GM19372 (cell line): ENCODE measurements around the gene CTBS.

Experiments used
- ATAC-seq: cut with Tn5 transposase; IDR thresholded peaks from one replicate; pipeline ENCODE4 v1.9.1; 2021; ENCODE audit warnings: mild to moderate bottlenecking, low read depth, moderate library complexity; ENCODE audit not compliant: unreplicated experiment

CTBS gene

DNA sequence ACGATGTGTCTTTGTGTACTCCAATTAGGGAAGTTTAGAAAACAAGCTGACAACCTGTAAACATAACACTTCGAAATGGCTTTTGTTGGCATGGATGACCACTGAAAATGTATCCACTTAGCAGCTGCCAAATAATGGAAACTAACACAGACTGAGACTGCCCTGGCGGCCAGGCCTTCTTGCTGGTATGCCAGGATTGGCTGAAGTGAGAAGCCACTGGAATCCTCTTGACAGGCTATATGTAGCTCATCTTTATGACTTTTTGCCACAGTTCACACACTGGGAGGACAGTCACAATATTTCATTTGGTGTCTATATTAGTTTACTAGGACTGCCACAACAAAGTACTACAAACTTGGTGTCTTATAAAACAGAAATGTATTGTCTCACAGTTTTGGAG is 12.9 kb upstream of the CTBS start:
- no peak for ATAC-seq

DNA sequence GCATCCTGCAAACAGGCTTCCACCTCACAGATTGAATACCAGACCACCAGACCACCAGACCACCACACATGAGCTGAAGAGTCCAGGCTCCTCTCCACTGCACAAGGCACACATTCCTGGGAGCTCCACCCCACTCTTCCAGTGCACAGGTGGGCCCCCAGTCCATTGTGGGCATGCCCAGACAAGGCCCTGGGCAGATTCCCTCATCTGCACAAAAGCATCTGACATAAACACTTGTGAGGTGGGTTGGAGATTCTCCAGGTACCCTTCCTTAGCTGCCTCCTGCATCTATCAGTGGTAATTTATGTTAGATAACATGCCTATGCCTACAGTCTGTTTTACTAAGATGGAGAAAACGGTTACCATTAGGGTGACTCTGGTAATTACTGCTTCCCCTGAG is 11.6 kb upstream of the CTBS start:
- no peak for ATAC-seq

DNA sequence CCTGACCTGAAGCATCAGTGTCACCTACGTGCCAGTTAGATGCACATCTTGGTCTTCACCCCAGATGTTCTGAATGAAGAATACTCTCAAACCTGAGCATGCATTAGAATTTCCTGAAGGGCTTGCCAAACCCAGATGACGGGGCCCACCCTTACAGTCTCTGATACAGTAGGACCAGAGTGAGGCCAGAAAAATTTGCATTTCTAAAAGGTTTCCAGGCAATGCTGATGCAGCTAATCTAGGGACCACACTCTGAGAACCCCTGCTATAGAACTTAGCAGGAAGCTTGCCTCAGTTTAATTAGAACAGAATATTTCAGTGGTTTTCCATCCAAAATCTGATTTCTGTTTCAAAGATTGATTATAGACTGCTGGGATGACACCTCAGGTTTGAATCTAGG is 9.9 kb upstream of the CTBS start:
- ATAC-seq: no peak

DNA sequence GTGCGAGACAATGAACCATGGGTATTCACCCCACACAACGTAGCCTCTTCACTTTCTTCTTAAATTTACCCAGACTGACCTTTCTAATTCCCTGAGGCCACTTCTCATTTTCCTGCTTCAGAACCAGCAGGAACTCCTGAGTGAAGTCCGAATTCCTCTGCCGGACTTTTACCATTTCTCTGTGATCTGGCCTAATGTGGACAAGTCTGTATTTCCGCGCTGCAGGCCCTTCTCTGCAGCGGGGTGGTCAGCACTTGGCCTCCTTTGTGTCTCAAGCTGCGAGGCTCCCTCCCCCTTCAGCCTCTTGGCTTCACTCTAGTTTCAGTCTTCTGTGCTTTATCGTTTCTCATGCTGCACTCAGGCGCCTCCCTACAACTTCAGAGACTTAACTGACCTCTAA is 9.4 kb upstream of the CTBS start:
- no peak for ATAC-seq

DNA sequence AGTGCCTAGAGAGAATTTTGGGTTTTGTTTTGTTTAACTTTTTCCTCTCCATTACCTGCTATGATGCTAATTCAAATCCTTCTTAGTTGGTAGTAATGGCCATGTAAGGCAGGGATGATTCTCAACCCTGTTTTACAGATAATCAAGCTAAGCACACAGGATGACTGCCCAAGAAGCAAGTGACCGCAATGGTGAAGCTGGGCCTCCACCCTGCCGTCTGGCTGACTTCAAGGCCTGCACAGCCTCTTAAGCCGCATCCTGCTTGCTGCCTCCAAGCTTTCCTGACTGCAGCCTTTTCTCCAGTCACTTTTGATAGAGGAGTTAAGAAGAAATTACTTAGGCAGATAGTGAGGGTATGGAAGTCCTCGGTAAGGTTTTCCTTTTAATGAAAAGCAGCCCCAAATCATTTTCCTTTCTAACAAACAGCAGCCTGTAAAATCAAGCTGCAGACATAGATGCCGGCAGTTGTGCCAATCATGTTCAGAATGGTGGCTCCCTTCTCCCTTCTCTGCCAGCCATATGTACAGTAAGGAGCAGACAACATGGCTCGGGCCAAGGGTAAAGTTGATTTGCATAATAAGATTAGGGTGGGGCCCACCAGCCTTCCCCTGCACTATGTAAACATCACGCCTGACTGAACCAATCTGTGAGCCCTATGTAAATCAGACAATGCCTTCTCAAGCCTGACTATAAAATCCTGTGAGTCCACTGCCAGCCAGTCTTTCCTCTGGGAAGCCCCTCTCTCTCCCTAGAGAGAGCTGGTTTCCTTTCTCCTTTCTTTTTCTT is 8.8 kb upstream of the CTBS start:
- no peak for ATAC-seq

DNA sequence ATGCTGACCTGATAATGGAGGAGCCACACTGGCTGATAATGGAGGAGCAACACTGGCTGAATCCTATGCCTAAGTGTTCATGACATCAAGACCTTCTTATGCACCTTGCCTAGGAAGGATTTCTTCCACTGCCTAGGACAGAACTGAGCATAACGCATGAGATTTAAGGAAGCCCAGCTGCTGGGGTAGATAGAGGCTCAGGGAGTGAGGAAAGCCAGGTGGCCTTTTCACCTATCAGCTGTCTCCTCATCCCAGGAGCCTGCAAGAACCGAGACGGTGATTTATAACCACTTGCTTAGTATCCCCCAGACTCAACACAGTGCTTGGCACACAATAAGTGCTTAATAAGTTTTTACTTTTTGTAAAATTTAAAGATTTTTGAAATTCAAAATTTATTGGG is 7.4 kb upstream of the CTBS start:
- ATAC-seq: no peak

DNA sequence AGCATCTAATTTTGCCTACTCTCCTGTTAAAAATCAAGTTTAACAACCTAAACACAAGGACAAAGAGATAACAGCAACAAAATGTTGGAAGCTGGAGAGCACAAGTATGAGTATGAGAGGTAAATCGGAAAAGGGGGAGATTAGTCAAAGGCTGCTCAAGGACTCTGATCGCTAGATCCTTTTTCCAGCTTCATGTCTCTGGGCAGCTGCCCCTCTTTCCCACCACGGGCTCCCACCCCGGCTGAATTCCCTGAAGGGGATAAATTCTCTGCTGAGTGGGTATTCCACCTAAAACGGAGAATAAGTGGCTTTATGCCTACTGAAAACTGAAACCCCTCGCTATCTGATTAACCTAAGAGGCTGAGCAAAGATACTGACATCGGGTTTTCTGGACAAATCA is 696 bp upstream of the CTBS start:
- ATAC-seq: no peak

DNA sequence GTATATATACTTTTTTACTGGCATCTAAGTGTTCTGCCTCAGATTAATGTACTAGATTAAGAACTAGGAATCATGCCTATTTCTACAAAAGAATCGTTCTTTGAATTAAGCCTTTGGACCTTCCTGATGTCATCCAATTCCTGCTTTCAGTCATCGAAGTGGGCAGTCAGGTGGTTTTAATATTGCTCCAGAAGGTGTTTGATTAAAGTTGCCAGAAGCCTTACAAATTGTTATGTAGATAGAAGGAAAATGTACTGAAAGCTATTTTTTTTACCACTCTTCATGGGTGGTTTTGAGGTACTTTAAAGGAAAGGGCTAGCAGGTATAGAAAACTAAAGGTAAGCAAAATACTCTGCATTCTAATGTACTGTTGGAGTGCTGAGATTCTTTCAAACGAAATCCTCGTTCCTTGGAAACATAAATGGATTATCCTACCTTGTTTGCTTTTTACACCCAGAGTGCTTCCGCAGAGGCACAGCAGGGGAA is 716 bp downstream of the CTBS start:
- ATAC-seq: no peak

DNA sequence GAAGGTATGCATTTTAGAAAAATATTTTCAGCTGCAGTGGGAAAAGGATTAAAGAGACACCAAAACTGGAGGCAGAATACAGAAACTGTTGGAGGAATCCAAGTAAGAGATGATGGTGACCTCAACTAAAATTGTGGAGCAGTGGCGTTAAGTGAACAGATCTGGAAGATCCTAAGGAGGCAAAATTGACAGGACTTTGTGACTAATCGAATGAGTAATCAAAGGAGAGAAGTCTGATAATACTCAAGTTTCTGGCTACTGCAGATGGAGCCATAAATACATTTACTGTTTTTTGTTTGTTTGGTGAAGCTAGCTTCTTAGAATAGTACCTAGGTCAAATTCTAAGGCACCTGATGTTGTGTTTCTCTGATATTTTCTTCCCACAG is 3.1 kb downstream of the CTBS start:
- no peak for ATAC-seq

DNA sequence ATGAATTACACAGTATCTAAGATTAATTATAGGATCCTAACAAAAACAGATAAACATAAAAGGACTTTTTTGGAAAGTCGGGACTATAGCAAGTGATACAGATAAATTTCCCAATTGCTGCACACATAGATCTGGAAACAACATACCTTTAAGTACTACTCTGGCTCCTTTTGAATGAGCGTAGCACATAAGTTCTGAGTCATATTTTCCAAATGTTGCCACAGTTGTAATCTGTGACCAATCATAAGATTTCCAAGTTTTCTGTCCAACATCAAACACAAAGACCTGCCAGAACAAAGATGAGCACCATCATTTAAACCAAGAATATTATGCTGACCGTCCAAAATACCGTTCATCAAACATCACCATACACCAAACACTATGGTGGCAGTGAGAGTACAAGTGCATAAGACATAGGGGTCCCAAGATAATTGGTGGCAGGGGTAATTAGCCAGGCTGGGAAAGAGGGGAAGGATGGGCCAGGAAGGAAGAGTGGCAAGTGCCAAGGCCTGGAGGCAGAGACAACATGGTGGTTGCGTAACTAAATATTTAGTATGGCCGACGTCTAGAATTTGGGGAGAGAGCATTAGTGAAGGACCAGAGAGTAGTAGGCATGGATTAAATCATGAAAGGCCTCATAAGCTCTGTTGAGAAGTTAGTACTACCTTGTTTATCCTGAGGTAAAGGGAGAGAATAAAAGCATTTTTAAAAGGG is 3.6 kb downstream of the CTBS start:
- ATAC-seq: no peak

DNA sequence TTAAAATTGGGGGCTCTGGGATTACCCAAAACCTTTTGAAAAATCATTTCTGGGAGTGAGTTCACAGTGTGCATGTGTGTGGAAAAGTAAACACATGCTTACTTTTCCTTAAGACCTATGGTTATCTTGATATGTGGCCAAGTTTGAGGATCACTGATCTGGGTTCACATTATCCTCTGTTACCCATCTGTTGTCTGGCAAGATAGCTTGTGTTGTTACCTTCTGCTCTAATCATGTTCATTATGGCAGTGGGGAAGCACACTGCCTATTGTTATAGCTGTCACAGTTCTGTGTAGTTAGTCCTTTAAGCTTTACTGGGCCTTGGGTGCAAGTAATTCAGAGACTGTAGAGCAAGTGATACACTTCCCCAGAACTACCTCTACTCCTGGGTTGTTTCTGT is 5.0 kb downstream of the CTBS start:
- ATAC-seq: no peak

DNA sequence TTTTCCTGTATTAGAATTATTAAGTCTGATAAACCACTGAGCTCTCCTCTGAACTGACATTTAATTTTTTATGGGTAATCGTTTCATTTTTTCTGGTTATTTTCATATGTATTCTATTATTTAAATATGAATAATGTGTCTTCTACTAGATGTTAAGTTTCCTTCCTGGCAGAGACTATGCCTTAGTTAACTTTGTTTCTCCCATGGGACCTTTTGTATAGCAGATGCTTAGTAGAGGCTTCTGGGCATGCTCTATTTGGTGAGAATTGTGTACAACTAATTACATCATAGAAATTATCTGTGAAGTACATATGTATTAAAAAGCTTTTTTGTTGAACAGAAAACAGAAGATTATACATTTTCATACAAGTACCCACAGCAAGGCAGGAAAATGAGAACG is 23.4 kb downstream of the CTBS start:
- no peak for ATAC-seq

DNA sequence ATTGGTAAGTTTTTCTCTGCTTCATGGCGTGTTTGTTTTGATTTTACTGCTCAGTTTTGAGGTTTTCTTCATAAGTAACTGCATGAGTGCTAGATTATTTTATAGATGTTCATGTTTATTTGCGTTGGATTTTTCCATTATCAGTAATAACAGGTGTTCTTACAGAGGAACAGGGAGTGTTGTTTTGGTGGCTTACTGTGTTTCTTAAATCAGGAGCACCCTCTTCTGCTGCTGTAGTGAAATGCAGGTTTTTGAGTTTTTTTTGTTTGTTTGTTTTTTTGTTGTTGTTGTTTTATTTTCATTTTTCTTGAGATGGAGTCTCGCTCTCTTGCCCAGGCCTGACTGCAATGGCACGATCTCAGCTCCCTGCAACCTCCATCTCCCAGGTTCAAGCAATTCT is 32.6 kb downstream of the CTBS start:
- ATAC-seq: no peak

DNA sequence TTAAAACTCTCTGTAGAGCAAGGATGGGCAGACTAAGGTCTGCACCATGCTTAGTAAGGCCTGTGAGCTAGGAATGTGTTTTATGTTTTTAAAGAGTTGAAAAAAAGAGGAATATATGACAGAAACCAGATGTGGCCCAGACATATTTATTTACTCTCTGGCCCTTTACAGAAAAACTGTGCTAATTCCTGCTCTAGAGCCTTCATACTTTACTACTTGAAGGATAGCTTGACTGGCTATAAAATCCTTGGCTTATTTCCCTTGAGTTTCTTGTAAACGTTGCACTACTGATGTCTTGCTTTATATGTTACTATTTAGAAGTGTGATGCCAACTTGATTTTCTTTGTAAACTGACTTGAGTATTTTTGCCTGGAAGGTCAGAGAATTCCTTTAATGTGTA is 33.5 kb downstream of the CTBS start:
- no peak for ATAC-seq

DNA sequence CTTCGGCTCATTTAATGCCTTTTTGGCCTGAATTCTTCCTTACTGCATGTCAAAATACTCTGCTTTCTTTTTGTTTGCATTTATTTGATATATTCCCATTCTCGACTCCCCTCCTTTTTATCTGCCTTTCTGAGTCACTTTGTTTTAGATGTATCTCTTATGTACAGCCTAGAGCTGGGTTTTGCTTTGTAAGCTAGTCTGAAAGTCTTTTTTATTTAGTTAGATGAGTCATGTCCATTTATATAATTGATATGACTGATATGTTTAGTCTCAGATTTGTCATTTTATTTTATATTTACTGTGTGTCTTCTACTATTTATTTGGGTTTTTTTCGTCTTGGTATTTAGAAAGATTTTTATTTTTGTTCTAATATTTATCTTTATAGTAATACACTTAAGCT is 34.3 kb downstream of the CTBS start:
- ATAC-seq: no peak

DNA sequence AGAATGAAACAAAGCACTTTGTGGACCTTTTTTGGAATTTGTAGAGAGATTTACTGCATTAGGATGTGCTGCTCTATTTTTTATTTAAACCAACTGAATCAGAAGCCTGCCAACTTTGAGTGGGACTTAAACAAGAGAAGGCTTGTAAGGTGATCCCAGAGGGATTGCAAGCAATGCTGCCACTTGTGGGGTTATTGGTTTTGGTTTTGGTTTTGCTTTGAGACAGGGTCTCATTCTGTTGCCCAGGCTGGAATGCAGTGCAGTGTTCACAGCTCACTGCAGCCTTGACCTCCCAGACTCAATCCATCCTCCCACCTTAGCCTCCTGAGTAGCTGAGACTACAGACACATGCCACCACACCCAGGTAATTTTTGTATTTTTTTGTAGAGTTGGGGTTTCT is 35.6 kb downstream of the CTBS start:
- ATAC-seq: no peak

DNA sequence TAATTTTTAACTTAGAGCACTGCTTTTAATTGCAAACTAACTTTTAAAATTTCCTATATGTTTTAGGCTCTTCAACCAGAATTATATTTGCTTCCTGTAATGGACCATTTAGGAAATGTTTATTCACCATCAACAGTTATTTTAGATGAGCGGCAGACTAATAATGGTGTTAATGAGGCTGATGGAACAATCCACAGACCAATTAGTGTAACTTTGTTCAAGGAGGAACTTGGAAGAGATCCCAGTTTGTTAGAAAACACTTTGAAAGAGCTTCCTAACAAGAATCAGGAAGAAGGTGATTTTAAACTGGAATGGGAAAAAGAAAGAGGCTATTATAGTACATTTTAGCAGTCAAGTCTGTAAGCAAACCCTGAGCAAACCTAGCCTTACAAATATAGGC is 48.5 kb downstream of the CTBS start:
- no peak for ATAC-seq

DNA sequence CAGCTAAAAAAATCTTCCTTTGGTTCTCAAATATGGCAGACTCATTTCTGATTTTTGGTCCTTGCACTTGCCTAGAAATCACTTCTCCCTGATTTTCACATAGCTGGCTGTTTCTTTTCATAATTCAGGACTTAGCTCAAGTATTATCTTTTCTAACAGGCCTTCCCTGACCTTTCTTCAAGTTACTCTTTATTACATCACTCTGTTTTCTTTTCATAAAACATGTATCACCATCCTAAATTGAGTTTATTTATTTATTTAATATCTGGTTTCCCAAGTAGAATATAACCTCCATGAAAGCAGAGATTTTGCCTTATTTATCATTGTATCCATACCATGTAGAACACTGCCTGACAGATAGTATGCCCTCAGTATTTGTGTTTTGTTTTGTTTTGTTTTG is 49.6 kb downstream of the CTBS start:
- no peak for ATAC-seq

DNA sequence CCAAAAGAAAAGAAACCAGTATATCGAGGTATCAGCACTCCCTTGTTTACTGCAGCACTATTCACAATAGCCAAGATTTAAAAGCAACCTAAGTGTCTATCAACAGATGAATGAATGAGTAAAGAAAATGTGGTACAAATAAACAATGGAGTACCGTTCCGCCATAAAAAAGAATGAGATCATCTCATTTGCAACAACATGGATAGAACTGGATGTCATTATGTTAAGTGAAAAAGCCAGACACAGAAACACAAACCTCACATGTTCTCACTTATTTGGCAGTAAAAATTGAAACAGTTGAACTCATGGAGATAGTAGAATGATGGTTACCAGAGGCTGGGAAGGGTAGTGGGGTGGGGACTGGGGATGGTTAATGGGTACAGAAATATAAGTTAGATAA is 63.6 kb downstream of the CTBS start:
- no peak for ATAC-seq

DNA sequence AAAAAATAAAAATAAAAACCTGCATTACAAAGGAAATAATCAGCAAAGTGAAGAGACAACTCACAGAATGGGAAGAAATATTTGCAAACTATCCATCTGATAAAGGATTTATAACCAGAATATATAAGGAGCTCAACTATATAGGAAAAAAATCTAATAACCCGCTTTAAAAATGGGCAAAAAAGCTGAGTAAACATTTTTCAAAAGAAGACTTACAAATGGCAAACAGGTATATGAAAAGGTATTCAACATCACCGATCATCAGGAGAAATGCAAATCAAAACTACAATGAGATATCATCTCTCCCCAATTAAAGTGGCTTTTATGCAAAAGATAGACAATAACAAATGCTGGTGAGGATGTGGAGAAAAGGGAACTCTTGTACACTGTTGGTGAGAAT is 64.1 kb downstream of the CTBS start:
- no peak for ATAC-seq

DNA sequence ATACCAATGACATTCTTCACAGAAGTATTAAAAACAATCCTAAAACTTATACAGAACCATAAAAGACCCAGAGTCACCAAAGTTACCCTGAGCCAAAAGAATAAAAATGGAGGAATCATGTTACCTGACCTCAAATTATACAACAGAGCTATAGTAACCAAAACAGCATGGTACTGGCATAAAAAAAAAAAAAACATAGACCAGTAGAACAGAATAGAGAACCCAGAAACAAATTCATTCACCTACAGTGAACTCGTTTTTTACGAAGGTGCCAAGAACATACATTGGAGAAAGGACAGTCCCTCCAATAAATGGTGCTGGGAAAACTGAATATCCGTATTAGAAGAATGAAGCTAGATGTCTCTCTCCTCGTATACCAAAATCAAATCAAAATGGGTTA is 65.2 kb downstream of the CTBS start:
- no peak for ATAC-seq

DNA sequence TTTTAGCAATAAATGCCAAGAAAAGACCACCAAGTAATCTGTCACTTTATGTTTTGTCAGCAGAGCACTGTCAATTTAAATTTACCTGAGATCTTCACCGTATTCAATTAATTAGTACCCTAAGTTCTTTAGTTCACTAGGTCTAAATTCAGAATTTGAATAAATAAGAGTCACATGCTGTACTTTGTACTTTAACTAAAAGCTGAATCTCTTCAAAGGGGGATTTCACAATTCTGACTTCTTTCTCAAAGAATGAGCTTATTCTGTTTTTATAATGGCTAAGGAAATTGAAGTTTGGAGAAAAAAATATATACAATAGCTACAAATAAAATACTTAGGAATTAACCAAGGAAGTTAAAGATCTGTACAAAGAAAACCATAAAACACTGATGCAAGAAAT is 65.7 kb downstream of the CTBS start:
- ATAC-seq: no peak
